K562 (cell line): ENCODE results near the gene RPTOR. TPM values are rescaled to one million over a fixed set of nuclear protein-coding genes. Genes with fewer than 3 reads are reported as not detected.

Experiments
- ATAC-seq: fragments of 200-7000 bp; cut with Tn5 transposase; 3 replicates; pipeline ENCODE4 v1.9.1; 2020; ENCODE audit warnings: moderate library complexity
- BruUV-seq: library from RNA; stranded (reverse); fragments of 400-500 nt; replicated peaks from 2 replicates; lab custom pipeline; 2021; lab: Mats Ljungman, UMichigan
- CTCF ChIA-PET: fragments of 300-600 bp; formaldehyde crosslinking; extraction: SDS; loops from one replicate; lab custom pipeline; 2021; ENCODE audit warnings: low intra/inter-chr PET ratio; lab: Yijun Ruan, JAX
- POLR2A ChIA-PET: fragments of 300-600, 350-650 bp; sonication (Branson Sonifier 250); formaldehyde crosslinking; extraction: SDS; loops from one replicate; lab custom pipeline; 2021; ENCODE audit warnings: antibody characterized with exemption, inconsistent platforms; lab: Yijun Ruan, JAX
- DNase-seq, 4 experiments: peaks; one replicate each; pipeline versions ENCODE4 v3.0.0 to v3.0.0-alpha.2; 2011 to 2018; ENCODE audit warnings: low spot score in 3 of 4, mixed read lengths in 3 of 4; ENCODE audit errors: extremely low read depth in 1 of 4
- FAIRE-seq: peaks from 2 replicates; lab custom pipeline; 2011; peaks lifted over from hg19 to GRCh38; lab: Jason Lieb, UNC
- H2AFZ ChIP-seq: 2 replicates; pipeline ENCODE4 v1.6.0; 2011; ENCODE audit warnings: low read depth, low read length, control low read depth, inconsistent platforms
- H3K27ac ChIP-seq: fragments of 200-600 bp; 3 replicates; pipeline ENCODE4 v1.8.0; 2011; ENCODE audit warnings: low read depth, mild to moderate bottlenecking, control low read depth, inconsistent platforms, low read length, moderate library complexity, mixed read lengths; ENCODE audit errors: extremely low read depth
- H3K27me3 ChIP-seq, 2 experiments: fragments of 300-600 bp in 1 of 2; 2 replicates in 1 of 2; 3 replicates in 1 of 2; pipeline versions ENCODE4 v1.6.0 to v1.8.0; 2011; ENCODE audit warnings: inconsistent platforms in 2 of 2, low read length in 2 of 2, mild to moderate bottlenecking in 1 of 2, mixed read lengths in 1 of 2, moderate library complexity in 1 of 2; ENCODE audit not compliant: control insufficient read depth in 2 of 2, insufficient read depth in 2 of 2
- H3K36me3 ChIP-seq: fragments of 300-600 bp; 3 replicates; pipeline ENCODE4 v1.8.0; 2011; ENCODE audit warnings: mild to moderate bottlenecking, low read length, inconsistent platforms; ENCODE audit not compliant: control insufficient read depth, insufficient read depth
- H3K4me1 ChIP-seq, 2 experiments: fragments of 200-600 bp in 1 of 2; replicated peaks in 1 of 2; 2 replicates in 1 of 2; 3 replicates in 1 of 2; pipeline versions ENCODE4 v1.5.1 to v1.8.0; 2011; ENCODE audit warnings: inconsistent platforms in 2 of 2, low read length in 2 of 2, mild to moderate bottlenecking in 1 of 2, mixed read lengths in 1 of 2, moderate library complexity in 1 of 2; ENCODE audit not compliant: control insufficient read depth in 2 of 2, insufficient read depth in 2 of 2
- H3K4me2 ChIP-seq: 2 replicates; pipeline ENCODE4 v1.6.1; 2011; ENCODE audit warnings: low read length, control low read depth, inconsistent platforms, mixed read lengths; ENCODE audit not compliant: insufficient read depth
- H3K4me3 ChIP-seq: fragments of 200-600 bp; sonication (generic), shearing (Covaris generic); 2 replicates; pipeline ENCODE4 v1.5.1; 2016; ENCODE audit warnings: control low read depth, inconsistent platforms
- H3K79me2 ChIP-seq: fragments of 200-600 bp; 3 replicates; pipeline ENCODE4 v1.8.0; 2011; ENCODE audit warnings: low read length, inconsistent platforms; ENCODE audit not compliant: control insufficient read depth, insufficient read depth
- H3K9ac ChIP-seq, 2 experiments: 2 replicates each; pipeline versions ENCODE4 v1.6.0 to v1.6.1; 2011; ENCODE audit warnings: low read depth in 2 of 2, low read length in 2 of 2, control low read depth in 1 of 2, inconsistent platforms in 1 of 2, mild to moderate bottlenecking in 1 of 2, mixed read lengths in 1 of 2; ENCODE audit not compliant: insufficient read depth in 1 of 2
- H3K9me1 ChIP-seq: one replicate; pipeline ENCODE4 v1.6.0; 2011; ENCODE audit warnings: inconsistent platforms, mild to moderate bottlenecking, low read length, moderate library complexity; ENCODE audit not compliant: control insufficient read depth, insufficient read depth
- H3K9me3 ChIP-seq: replicated peaks from 2 replicates; pipeline ENCODE4 v1.5.1; 2011; ENCODE audit warnings: low read depth, low read length, inconsistent platforms; ENCODE audit not compliant: control insufficient read depth, insufficient read depth
- H4K20me1 ChIP-seq: replicated peaks from 2 replicates; pipeline ENCODE4 v1.6.1; 2011; ENCODE audit warnings: low read length, inconsistent platforms, mixed read lengths; ENCODE audit not compliant: control insufficient read depth, insufficient read depth
- DMBX1 ChIP-seq: fragments of 250-450 bp; sonication (Bioruptor Pico); IDR thresholded peaks from 2 replicates; pipeline ENCODE4 v1.8.0; 2022; ENCODE audit warnings: inconsistent platforms, mild to moderate bottlenecking, moderate library complexity, borderline replicate concordance
- MBD2 ChIP-seq: sonication (generic); IDR thresholded peaks from 2 replicates; pipeline ENCODE4 v1.6.1; 2016; ENCODE audit warnings: low read depth, borderline replicate concordance
- POLR3G ChIP-seq: IDR thresholded peaks from 2 replicates; pipeline ENCODE4 v1.6.1; 2011; ENCODE audit not compliant: insufficient read length, insufficient replicate concordance; ENCODE audit errors: extremely low read depth
- RCOR1 ChIP-seq, 2 experiments: IDR thresholded peaks; 2 replicates each; pipeline ENCODE4 v1.6.1; 2012; ENCODE audit warnings: low read depth in 2 of 2, low read length in 2 of 2, borderline replicate concordance in 1 of 2, improper control_type of control experiment in 1 of 2
- RFX7 ChIP-seq: fragments of 250-450 bp; sonication (Bioruptor Pico); IDR thresholded peaks from 2 replicates; pipeline ENCODE4 v1.5.1; 2021; ENCODE audit warnings: mild to moderate bottlenecking
- TCF7 ChIP-seq: sonication (generic); IDR thresholded peaks from 2 replicates; pipeline ENCODE4 v1.6.1; 2016; ENCODE audit warnings: antibody characterized with exemption, borderline replicate concordance
- WHSC1 ChIP-seq: IDR thresholded peaks from one replicate; pipeline ENCODE4 v1.6.1; 2012; ENCODE audit warnings: low read length, control low read depth, inconsistent platforms
- XRCC4 ChIP-seq: IDR thresholded peaks from one replicate; pipeline ENCODE4 v1.6.1; 2011; ENCODE audit not compliant: insufficient read depth, insufficient read length; ENCODE audit errors: extremely low read depth
- ZNF12 ChIP-seq: sonication (generic); formaldehyde crosslinking; IDR thresholded peaks from 2 replicates; pipeline ENCODE4 v1.4.0; 2020; ENCODE audit warnings: mild to moderate bottlenecking, missing genetic modification reagents
- ZNF830 ChIP-seq: fragments of 250-450 bp; sonication (Bioruptor Pico); IDR thresholded peaks from 2 replicates; pipeline ENCODE4 v1.5.0; 2021; ENCODE audit warnings: mild to moderate bottlenecking
- WGBS: fragments of 100-300 bp; shearing (Covaris generic); methylation state at CpG from one replicate; pipeline ENCODE4 v1.1.6; 2016; ENCODE audit warnings: low coverage, mixed read lengths; ENCODE audit not compliant: insufficient coverage; ENCODE audit errors: missing lambda C conversion rate; 5-methylcytosine and 5-hydroxymethylcytosine counted together
- in situ Hi-C: fragments of 300-500 bp; cut with MboI; formaldehyde crosslinking; loops from 4 replicates; pipeline ENCODE4 v1.15.0; 2018; ENCODE audit warnings: inconsistent platforms, mixed read lengths
- intact Hi-C: fragments of 100-400 bp; cut with micrococcal nuclease; formaldehyde crosslinking; loops from 2 replicates; pipeline ENCODE4 v1.14.2; 2022
- polyA plus RNA-seq, 8 experiments: library from polyadenylated mRNA; depleted of rRNA in 4 of 8; stranded (reverse) in 5 of 8; unstranded in 3 of 8; fragments of >200 nt; fragmentation: Nextera tagmentation in 2 of 8; fragmentation: Illumina TruSeq in 1 of 8; extraction: Ambion mirVana in 2 of 8; extraction: Trizol in 1 of 8; gene quantifications; 2 replicates each; pipeline versions ENCODE4 v1.2.1 to v1.2.3, GENCODE V29; 2011 to 2014; ENCODE audit warnings: inconsistent platforms in 1 of 8, missing spikeins in 1 of 8
- total RNA-seq, 7 experiments: library from RNA; depleted of rRNA in 6 of 7; stranded (reverse); fragments of >200 nt in 6 of 7; fragmentation: Illumina TruSeq in 2 of 7; extraction: Trizol in 2 of 7; gene quantifications; 2 replicates each; pipeline versions ENCODE4 v1.2.1 to v1.2.3, GENCODE V29; 2011 to 2021; ENCODE audit warnings: low replicate concordance in 1 of 7
- TF ChIP-seq, protein P1 (sequence below): fragments of 450-650 bp; formaldehyde crosslinking; conservative IDR thresholded peaks from 2 replicates; pipeline ENCODE4 v1.4.0; 2022; ENCODE audit warnings: mild to moderate bottlenecking, missing genetic modification characterization
- TF ChIP-seq, protein P2 (sequence below): fragments of 150-350 bp; conservative IDR thresholded peaks from 2 replicates; pipeline ENCODE4 v1.6.1; 2014; ENCODE audit warnings: low read length
- TF ChIP-seq, protein P3 (sequence below): sonication (generic); formaldehyde crosslinking; IDR thresholded peaks from 2 replicates; pipeline ENCODE4 v1.8.1; 2022; ENCODE audit warnings: missing genetic modification reagents
- TF ChIP-seq, protein P4 (sequence below): IDR thresholded peaks from 2 replicates; pipeline ENCODE4 v1.6.1; 2016; ENCODE audit warnings: missing genetic modification characterization, missing compliant biosample characterization
- TF ChIP-seq, protein P5 (sequence below), 3 experiments: fragments of 200-800 bp in 1 of 3; sonication (Bioruptor generic) in 1 of 3; sonication (generic) in 1 of 3; formaldehyde crosslinking in 1 of 3; IDR thresholded peaks; 2 replicates each; pipeline versions ENCODE4 v1.6.1 to v1.8.0; 2016 to 2022; ENCODE audit warnings: mild to moderate bottlenecking in 2 of 3, missing compliant biosample characterization in 2 of 3, missing genetic modification characterization in 2 of 3, missing genetic modification reagents in 1 of 3

RPTOR gene
- total and polyA plus RNA-seq, 9 of the 15 experiments (the other 6 are each of a cell fraction or from before 2014, with no cell fraction given) = 0.24 to 54.1 (median 10.2) TPM

DNA sequence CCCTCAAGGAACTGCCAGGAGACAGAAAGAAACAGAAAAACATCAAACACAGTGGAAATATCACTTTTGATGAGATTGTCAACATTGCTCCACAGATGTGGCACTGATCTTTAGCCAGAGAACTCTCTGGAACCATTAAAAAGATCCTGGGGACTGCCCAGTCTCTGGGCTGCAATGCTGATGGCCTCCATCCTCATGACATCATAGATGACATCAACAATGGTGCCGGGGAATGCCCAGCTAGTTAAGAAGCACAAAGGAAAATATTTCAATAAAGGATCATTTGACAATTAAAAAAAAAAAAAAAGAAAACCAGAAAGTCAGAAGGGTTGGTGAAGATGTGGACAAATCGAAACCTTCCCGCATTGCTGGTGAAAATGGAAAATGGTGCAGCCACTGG is 432.1 kb downstream of the RPTOR start:
- ATAC-seq (no peak), DNase-seq (no peak), FAIRE-seq (no peak)
- Histone ChIP-seq H2AFZ (no peak overlapping the region), H3K9ac (no peak overlapping the region), H3K27me3 (peaks cover 6 to 14% of the 10 kb centered on the region in 2 experiments; a peak in 4 of 5 replicates), H3K27ac (no peak overlapping the region), H3K36me3 (no peaks in the 10 kb centered on the region), H3K9me3 (no peaks in the 10 kb centered on the region), H3K4me3 (no peak overlapping the region), H4K20me1 (no peaks in the 10 kb centered on the region), H3K4me2 (no peak overlapping the region), H3K9me1 (no peaks in the 10 kb centered on the region), H3K4me1 (peaks cover 0 to 30% of the 10 kb centered on the region in 2 experiments; a peak in 3 of 5 replicates), H3K79me2 (no peaks in the 10 kb centered on the region)
- in situ Hi-C loops = no loop called here
- WGBS = 9% methylated on average over 3 of the region's 3 CpGs
- BruUV-seq = no TSS peak
- CTCF ChIA-PET = no interaction called here
- intact Hi-C loops = no loop called here
- POLR2A ChIA-PET = interaction anchor here (0.6 kb wide), 1 partner anchor 8 kb away, joined by 3 read pairs; no protein-coding TSS in a partner anchor
- TF ChIP-seq, protein P1, sequence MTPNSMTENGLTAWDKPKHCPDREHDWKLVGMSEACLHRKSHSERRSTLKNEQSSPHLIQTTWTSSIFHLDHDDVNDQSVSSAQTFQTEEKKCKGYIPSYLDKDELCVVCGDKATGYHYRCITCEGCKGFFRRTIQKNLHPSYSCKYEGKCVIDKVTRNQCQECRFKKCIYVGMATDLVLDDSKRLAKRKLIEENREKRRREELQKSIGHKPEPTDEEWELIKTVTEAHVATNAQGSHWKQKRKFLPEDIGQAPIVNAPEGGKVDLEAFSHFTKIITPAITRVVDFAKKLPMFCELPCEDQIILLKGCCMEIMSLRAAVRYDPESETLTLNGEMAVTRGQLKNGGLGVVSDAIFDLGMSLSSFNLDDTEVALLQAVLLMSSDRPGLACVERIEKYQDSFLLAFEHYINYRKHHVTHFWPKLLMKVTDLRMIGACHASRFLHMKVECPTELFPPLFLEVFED (CRISPR knock-in tag) = no peak
- TF ChIP-seq RFX7 (CRISPR knock-in tag) (no peak), MBD2 (no peak), RCOR1 (IDR thresholded peaks at IDR 0.05; ENCODE audit: borderline replicate concordance in 1 of 2, low read depth in 2 of 2, low read length in 2 of 2) (no peak), DMBX1 (CRISPR knock-in tag) (no peak), POLR3G (no peak), ZNF830 (CRISPR knock-in tag) (no peak), ZNF12 (CRISPR knock-in tag) (no peak), TCF7 (no peak), WHSC1 (no peak), XRCC4 (no peak)
- TF ChIP-seq, protein P2, sequence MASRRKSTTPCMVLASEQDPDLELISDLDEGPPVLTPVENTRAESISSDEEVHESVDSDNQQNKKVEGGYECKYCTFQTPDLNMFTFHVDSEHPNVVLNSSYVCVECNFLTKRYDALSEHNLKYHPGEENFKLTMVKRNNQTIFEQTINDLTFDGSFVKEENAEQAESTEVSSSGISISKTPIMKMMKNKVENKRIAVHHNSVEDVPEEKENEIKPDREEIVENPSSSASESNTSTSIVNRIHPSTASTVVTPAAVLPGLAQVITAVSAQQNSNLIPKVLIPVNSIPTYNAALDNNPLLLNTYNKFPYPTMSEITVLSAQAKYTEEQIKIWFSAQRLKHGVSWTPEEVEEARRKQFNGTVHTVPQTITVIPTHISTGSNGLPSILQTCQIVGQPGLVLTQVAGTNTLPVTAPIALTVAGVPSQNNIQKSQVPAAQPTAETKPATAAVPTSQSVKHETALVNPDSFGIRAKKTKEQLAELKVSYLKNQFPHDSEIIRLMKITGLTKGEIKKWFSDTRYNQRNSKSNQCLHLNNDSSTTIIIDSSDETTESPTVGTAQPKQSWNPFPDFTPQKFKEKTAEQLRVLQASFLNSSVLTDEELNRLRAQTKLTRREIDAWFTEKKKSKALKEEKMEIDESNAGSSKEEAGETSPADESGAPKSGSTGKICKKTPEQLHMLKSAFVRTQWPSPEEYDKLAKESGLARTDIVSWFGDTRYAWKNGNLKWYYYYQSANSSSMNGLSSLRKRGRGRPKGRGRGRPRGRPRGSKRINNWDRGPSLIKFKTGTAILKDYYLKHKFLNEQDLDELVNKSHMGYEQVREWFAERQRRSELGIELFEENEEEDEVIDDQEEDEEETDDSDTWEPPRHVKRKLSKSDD = no peak
- TF ChIP-seq, protein P3, sequence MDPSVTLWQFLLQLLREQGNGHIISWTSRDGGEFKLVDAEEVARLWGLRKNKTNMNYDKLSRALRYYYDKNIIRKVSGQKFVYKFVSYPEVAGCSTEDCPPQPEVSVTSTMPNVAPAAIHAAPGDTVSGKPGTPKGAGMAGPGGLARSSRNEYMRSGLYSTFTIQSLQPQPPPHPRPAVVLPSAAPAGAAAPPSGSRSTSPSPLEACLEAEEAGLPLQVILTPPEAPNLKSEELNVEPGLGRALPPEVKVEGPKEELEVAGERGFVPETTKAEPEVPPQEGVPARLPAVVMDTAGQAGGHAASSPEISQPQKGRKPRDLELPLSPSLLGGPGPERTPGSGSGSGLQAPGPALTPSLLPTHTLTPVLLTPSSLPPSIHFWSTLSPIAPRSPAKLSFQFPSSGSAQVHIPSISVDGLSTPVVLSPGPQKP = no peak
- TF ChIP-seq, protein P4, sequence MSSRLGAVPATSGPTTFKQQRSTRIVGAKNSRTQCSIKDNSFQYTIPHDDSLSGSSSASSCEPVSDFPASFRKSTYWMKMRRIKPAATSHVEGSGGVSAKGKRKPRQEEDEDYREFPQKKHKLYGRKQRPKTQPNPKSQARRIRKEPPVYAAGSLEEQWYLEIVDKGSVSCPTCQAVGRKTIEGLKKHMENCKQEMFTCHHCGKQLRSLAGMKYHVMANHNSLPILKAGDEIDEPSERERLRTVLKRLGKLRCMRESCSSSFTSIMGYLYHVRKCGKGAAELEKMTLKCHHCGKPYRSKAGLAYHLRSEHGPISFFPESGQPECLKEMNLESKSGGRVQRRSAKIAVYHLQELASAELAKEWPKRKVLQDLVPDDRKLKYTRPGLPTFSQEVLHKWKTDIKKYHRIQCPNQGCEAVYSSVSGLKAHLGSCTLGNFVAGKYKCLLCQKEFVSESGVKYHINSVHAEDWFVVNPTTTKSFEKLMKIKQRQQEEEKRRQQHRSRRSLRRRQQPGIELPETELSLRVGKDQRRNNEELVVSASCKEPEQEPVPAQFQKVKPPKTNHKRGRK (tag) = no peak
- TF ChIP-seq, protein P5, sequence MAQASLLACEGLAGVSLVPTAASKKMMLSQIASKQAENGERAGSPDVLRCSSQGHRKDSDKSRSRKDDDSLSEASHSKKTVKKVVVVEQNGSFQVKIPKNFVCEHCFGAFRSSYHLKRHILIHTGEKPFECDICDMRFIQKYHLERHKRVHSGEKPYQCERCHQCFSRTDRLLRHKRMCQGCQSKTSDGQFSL (CRISPR knock-in tag; IDR thresholded peaks at IDR 0.05) = no peak
- TF ChIP-seq, protein P5 (tag; IDR thresholded peaks at IDR 0.05) = no peak
